ENCODE results near the gene ZNF57. TPM values are rescaled to one million over a fixed set of nuclear protein-coding genes. Genes with fewer than 3 reads are reported as not detected.

Gene ZNF57
- total and polyA plus RNA-seq, 2 of the 13 experiments (the other 11 are each of a cell fraction or from before 2014, with no cell fraction given), result 6.6 to 17.5 TPM

DNA sequence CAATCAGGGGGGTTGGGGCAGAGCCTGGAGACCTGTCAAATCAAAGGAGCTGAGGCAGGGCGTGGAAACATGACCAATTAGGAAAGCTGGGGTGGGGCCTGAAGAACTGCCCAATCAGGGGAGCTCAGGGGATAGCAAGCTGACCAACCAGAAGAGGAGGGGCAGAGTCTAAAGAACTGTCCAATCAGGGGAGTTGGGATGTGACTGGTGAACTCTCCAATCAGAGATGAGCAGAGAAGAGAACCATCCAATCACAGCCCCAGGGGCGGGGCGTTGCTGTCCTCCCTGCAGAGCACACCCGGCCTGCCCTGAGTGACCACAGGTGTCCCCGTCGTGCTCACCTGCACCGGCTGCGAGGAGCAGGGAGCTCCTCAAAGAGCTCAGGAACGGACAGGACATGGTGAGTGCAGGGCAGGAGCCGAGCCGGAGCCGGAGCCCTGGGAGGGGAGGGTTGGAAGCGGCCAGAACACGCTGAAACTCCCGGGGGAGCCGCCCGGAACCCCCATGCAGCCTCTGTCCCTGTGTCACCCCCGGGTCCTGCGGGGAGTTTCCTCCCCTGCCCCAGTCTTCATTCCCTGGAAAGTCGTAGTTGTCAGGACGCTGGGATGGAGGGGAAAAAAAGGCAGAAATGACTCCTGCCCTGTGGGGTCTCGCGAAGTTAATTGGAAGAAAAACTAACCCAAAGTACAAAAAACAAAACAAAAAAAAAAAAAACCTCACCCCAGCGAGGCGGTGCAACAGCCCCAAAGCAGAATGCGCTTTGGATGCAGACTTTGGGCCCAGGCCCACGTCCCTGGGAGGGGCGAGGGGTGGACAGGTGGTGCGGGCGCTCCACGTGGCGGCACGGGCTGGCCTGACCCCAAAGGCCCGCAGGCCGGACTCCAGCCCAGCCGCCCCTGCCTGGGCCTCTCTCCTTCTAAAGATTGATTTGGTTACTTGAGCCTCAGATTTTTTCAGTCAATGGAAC, 33.4 kb upstream of the ZNF57 start, which contains the start of gene ZNF556 (continued):
- TF ChIP-seq, protein P1, sequence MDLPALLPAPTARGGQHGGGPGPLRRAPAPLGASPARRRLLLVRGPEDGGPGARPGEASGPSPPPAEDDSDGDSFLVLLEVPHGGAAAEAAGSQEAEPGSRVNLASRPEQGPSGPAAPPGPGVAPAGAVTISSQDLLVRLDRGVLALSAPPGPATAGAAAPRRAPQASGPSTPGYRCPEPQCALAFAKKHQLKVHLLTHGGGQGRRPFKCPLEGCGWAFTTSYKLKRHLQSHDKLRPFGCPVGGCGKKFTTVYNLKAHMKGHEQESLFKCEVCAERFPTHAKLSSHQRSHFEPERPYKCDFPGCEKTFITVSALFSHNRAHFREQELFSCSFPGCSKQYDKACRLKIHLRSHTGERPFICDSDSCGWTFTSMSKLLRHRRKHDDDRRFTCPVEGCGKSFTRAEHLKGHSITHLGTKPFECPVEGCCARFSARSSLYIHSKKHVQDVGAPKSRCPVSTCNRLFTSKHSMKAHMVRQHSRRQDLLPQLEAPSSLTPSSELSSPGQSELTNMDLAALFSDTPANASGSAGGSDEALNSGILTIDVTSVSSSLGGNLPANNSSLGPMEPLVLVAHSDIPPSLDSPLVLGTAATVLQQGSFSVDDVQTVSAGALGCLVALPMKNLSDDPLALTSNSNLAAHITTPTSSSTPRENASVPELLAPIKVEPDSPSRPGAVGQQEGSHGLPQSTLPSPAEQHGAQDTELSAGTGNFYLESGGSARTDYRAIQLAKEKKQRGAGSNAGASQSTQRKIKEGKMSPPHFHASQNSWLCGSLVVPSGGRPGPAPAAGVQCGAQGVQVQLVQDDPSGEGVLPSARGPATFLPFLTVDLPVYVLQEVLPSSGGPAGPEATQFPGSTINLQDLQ (CRISPR knock-in tag; IDR thresholded peaks at IDR 0.05), result no peak
- TF ChIP-seq MXI1 (IDR thresholded peaks at IDR 0.05; ENCODE audit: borderline replicate concordance, low read depth, low read length) (peak; percentile 93; the same call in 2 of the 3 replicates), GTF3A (CRISPR knock-in tag; conservative IDR thresholded peaks at IDR 0.05) (0 out of 2 replicates have a peak, but pooled peaks have one; percentile 64), SOX13 (IDR thresholded peaks at IDR 0.05) (no peak), SOX13 (CRISPR knock-in tag; conservative IDR thresholded peaks at IDR 0.05 in 1 of 2, IDR thresholded peaks at IDR 0.05 in 1 of 2) (0 out of 4 replicates have a peak, but pooled peaks of 1 of the 2 experiments have one; percentile 24), NFYC (CRISPR knock-in tag; IDR thresholded peaks at IDR 0.05) (peak; percentile 96), CAMTA2 (CRISPR knock-in tag; IDR thresholded peaks at IDR 0.05; ENCODE audit: borderline replicate concordance) (peak; percentile 84; the same call in 1 of the 2 replicates), ZNF337 (CRISPR knock-in tag; IDR thresholded peaks at IDR 0.05; ENCODE audit: borderline replicate concordance, low read depth) (no peak), ZNF451 (CRISPR knock-in tag; IDR thresholded peaks at IDR 0.05) (peak; percentile 50; the same call in 1 of the 2 replicates), MAFF (IDR thresholded peaks at IDR 0.05; ENCODE audit: low read depth, low read length) (no peak), NCOA5 (CRISPR knock-in tag; IDR thresholded peaks at IDR 0.05) (no peak)
- TF ChIP-seq, protein P2, sequence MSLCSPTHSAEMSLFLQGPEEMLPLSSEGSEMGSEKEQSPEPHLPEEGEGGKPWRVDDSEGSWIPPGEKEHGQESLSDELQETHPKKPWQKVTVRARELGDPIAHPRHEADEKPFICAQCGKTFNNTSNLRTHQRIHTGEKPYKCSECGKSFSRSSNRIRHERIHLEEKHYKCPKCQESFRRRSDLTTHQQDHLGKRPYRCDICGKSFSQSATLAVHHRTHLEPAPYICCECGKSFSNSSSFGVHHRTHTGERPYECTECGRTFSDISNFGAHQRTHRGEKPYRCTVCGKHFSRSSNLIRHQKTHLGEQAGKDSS (CRISPR knock-in tag; IDR thresholded peaks at IDR 0.05; ENCODE audit: borderline replicate concordance, low read depth), result peak; percentile 75; the same call in 1 of the 2 replicates
- TF ChIP-seq, protein P3, sequence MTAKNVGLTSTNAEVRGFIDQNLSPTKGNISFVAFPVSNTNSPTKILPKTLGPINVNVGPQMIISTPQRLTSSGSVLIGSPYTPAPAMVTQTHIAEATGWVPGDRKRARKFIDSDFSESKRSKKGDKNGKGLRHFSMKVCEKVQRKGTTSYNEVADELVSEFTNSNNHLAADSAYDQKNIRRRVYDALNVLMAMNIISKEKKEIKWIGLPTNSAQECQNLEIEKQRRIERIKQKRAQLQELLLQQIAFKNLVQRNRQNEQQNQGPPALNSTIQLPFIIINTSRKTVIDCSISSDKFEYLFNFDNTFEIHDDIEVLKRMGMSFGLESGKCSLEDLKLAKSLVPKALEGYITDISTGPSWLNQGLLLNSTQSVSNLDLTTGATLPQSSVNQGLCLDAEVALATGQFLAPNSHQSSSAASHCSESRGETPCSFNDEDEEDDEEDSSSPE (CRISPR knock-in tag; IDR thresholded peaks at IDR 0.05), result peak; percentile 63
- TF ChIP-seq, protein P4, sequence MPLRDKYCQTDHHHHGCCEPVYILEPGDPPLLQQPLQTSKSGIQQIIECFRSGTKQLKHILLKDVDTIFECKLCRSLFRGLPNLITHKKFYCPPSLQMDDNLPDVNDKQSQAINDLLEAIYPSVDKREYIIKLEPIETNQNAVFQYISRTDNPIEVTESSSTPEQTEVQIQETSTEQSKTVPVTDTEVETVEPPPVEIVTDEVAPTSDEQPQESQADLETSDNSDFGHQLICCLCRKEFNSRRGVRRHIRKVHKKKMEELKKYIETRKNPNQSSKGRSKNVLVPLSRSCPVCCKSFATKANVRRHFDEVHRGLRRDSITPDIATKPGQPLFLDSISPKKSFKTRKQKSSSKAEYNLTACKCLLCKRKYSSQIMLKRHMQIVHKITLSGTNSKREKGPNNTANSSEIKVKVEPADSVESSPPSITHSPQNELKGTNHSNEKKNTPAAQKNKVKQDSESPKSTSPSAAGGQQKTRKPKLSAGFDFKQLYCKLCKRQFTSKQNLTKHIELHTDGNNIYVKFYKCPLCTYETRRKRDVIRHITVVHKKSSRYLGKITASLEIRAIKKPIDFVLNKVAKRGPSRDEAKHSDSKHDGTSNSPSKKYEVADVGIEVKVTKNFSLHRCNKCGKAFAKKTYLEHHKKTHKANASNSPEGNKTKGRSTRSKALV (CRISPR knock-in tag; IDR thresholded peaks at IDR 0.05), result 0 out of 2 replicates have a peak, but pooled peaks have one; percentile 22
- TF ChIP-seq, protein P5, sequence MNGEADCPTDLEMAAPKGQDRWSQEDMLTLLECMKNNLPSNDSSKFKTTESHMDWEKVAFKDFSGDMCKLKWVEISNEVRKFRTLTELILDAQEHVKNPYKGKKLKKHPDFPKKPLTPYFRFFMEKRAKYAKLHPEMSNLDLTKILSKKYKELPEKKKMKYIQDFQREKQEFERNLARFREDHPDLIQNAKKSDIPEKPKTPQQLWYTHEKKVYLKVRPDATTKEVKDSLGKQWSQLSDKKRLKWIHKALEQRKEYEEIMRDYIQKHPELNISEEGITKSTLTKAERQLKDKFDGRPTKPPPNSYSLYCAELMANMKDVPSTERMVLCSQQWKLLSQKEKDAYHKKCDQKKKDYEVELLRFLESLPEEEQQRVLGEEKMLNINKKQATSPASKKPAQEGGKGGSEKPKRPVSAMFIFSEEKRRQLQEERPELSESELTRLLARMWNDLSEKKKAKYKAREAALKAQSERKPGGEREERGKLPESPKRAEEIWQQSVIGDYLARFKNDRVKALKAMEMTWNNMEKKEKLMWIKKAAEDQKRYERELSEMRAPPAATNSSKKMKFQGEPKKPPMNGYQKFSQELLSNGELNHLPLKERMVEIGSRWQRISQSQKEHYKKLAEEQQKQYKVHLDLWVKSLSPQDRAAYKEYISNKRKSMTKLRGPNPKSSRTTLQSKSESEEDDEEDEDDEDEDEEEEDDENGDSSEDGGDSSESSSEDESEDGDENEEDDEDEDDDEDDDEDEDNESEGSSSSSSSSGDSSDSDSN (CRISPR knock-in tag; IDR thresholded peaks at IDR 0.05), result peak; percentile 86
- TF ChIP-seq, protein P6, sequence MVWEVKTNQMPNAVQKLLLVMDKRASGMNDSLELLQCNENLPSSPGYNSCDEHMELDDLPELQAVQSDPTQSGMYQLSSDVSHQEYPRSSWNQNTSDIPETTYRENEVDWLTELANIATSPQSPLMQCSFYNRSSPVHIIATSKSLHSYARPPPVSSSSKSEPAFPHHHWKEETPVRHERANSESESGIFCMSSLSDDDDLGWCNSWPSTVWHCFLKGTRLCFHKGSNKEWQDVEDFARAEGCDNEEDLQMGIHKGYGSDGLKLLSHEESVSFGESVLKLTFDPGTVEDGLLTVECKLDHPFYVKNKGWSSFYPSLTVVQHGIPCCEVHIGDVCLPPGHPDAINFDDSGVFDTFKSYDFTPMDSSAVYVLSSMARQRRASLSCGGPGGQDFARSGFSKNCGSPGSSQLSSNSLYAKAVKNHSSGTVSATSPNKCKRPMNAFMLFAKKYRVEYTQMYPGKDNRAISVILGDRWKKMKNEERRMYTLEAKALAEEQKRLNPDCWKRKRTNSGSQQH (CRISPR knock-in tag; IDR thresholded peaks at IDR 0.05; ENCODE audit: low read depth), result peak; percentile 53; the same call in 1 of the 2 replicates
